Measurements from ENCODE around the gene NBAS. TPM values are rescaled to one million over a fixed set of nuclear protein-coding genes. Genes with fewer than 3 reads are reported as not detected.
"Not testable (repeated sequence)": the region's sequence is repeated elsewhere in the genome, so short reads cannot be mapped to it uniquely, and the experiment has no call there.

NBAS gene
- total RNA-seq, 2 experiments from 2014 or later = 30.5 to 31.1 TPM

DNA sequence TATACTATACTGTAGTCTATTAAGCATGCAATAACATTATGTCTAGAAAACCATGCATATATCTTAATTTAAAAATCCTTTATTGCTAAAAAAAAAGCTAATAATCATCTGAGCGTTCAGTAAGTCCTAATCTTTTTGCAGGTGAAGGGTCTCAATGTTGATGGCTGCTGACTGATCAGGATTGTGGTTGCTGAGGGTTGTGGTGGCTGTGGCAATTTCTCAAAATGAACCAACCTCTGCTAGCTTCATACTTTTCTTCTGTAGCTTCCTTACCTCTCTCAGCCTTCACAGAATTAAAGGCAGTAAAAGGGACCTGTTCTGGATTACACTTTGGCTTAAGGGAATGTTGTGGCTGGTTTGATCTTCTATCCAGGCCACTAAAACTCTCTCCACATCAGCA, 235.8 kb downstream of the NBAS start:
- peak; percentile 26 for DNase-seq

DNA sequence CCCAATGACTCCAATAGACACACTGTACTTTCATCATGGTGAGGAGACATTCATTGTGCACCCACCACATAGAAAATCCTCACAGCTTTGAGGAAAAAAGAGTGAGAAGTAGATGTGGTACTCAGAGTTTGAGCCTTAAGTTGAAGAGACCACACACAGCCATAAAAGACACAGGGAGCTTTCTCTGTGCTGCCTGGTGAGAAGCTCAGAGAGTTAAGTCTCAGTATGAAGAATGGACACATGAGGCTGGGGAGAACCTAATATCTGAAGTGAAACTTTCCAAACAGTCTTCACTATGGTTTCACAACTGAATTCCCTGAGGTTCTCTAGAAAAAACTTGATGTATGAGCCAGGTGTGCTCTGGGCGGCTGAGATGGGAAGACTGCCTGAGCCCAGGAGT, 237.9 kb downstream of the NBAS start:
- no peak for DNase-seq
- no peak overlapping the region for H3K4me3 Mint-ChIP-seq
- POLR2A ChIA-PET = no interaction called here
- peaks cover 32% of the 10 kb centered on the region for H3K9me3 Mint-ChIP-seq
- H3K4me1 Mint-ChIP-seq = peaks cover 14% of the 10 kb centered on the region
- peaks cover 50% of the 10 kb centered on the region for H3K36me3 Mint-ChIP-seq (ENCODE audit: low read depth)
- H3K27me3 Mint-ChIP-seq = no peaks in the 10 kb centered on the region
- CTCF ChIA-PET = no interaction called here
- H3K27ac Mint-ChIP-seq = no peak overlapping the region

More for the DNA sequence above, 235.8 kb downstream of the NBAS start:
- H3K27ac Mint-ChIP-seq = no peak overlapping the region
- CTCF ChIA-PET = interaction anchor here (1.2 kb wide), 1 partner anchor 14 kb away, joined by 3 read pairs; no protein-coding TSS in a partner anchor
- peaks cover 12% of the 10 kb centered on the region for H3K9me3 Mint-ChIP-seq
- no peak overlapping the region for H3K4me3 Mint-ChIP-seq
- no peaks in the 10 kb centered on the region for H3K27me3 Mint-ChIP-seq
- H3K4me1 Mint-ChIP-seq = peaks cover 12% of the 10 kb centered on the region
- POLR2A ChIA-PET = no interaction called here
- peaks cover 30% of the 10 kb centered on the region for H3K36me3 Mint-ChIP-seq (ENCODE audit: low read depth)

DNA sequence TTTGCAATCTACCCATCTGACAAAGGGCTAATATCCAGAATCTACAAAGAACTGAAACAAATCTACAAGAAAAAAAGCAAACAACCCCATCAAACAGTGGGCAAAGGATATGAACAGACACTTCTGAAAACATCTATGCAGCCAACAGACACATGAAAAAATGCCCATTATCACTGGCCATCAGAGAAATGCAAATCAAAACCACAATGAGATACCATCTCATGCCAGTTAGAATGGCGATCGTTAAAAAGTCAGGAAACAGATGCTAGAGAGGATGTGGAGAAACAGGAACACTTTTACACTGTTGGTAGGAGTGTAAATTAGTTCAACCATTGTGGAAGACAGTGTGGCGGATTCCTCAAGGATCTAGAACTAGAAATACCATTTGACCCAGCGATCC, 239.7 kb downstream of the NBAS start:
- H3K27me3 Mint-ChIP-seq, CTCF ChIA-PET, DNase-seq, H3K4me3 Mint-ChIP-seq, H3K27ac Mint-ChIP-seq, POLR2A ChIA-PET: not testable (repeated sequence)
- Mint-ChIP-seq H3K9me3 (peaks cover 44% of the 10 kb centered on the region), H3K36me3 (ENCODE audit: low read depth) (peaks cover 65% of the 10 kb centered on the region), H3K4me1 (peaks cover 29% of the 10 kb centered on the region)

DNA sequence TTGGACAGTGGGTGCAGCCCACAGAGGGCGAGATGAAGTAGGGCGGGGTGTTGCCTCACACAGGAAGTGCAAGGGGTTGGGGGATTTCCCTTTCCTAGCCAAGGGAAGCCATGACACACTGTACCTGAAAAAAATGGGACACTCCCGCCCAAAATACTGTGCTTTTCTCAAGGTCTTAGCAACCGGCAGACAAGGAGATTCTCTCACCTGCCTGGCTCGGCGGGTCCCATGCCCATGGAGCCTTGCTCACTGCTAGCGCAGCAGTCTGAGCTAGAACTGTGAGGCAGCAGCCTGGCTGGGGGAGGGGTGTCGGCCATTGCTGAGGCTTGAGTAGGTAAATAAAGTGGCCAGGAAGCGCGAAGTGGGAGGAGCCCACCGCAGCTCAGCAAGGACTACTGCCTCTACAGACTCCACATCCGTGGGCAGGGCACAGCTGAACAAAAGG, 244.7 kb downstream of the NBAS start:
- peak overlapping the region; percentile 73 for H3K27ac Mint-ChIP-seq
- peaks cover 67% of the 10 kb centered on the region for H3K4me1 Mint-ChIP-seq
- ChIA-PET CTCF (no interaction called here), POLR2A (no interaction called here)
- no peak overlapping the region for H3K4me3 Mint-ChIP-seq
- peak; percentile 74 for DNase-seq
- H3K27me3 Mint-ChIP-seq = no peaks in the 10 kb centered on the region
- peaks cover 75% of the 10 kb centered on the region for H3K36me3 Mint-ChIP-seq (ENCODE audit: low read depth)
- peaks cover 49% of the 10 kb centered on the region for H3K9me3 Mint-ChIP-seq

DNA sequence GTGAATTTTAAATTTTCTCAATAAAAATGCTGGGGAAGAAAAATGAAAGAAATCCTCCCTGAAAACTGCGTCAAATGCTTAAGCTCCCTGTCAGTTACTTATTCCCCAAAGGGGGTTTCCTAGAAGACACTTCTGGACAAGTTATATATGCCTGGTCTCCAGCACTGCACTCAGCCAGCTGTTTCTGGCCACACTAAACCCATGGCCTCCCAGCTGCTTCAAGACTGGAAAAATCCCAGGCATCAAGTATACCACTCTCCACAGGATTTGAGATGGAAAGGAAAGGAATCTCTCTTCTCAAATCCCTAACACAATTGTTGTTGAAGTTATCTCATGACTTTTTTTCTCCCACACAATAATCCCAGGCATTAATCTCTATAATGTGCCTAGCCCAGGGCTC, 245.7 kb downstream of the NBAS start:
- POLR2A ChIA-PET = no interaction called here
- Mint-ChIP-seq H3K27me3 (no peaks in the 10 kb centered on the region), H3K4me3 (no peak overlapping the region), H3K9me3 (peaks cover 45% of the 10 kb centered on the region), H3K4me1 (peaks cover 75% of the 10 kb centered on the region), H3K36me3 (ENCODE audit: low read depth) (peaks cover 75% of the 10 kb centered on the region), H3K27ac (no peak overlapping the region)
- no peak for DNase-seq
- CTCF ChIA-PET = no interaction called here

DNA sequence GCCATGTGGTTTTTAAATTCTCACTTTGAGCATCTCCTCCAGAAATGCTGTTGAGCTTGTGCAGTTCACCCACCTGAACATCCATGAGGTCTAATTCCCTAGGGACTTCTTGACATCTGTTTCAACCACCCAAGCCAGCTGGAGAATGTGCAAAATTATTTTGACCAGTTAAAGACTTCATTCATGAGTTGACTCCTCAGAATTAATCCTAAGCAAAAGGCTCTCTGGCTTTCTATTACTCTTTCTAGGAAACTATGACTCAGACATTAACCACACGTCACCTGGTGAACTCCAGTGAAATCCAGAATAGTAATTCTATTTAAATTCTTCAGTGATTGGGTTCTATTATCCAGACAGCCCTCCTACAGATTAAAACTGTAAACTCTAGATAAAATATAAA, 247.5 kb downstream of the NBAS start:
- Mint-ChIP-seq H3K9me3 (peaks cover 32% of the 10 kb centered on the region), H3K36me3 (ENCODE audit: low read depth) (peaks cover 71% of the 10 kb centered on the region), H3K4me3 (no peak overlapping the region), H3K4me1 (peaks cover 85% of the 10 kb centered on the region), H3K27me3 (no peaks in the 10 kb centered on the region), H3K27ac (peak overlapping the region; percentile 71)
- CTCF ChIA-PET = no interaction called here
- no peak for DNase-seq
- POLR2A ChIA-PET = interaction anchor here (0.6 to 0.9 kb wide), 2 partner anchors 12 to 248 kb away, joined by 3 read pairs; partner anchors contain the start of gene NBAS

DNA sequence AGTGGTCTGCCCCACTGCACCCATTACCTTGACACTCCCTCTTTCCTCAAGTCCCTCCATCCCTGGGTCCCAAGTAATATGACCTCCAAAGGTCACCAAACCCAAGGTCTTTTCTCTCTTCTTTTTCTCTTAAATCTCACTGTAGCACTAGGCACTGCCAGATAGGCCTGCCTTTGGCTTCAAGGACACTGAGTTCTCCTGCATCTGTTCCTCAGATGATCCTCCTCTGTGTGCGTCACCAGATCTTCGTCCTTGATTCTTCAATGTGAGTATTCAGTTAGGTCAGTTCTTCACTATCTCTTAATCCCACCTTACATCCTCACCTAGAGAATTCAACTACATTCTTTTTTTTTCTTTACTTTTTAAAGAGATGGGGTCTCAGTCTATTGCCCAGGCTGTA, 249.2 kb downstream of the NBAS start:
- no peak for DNase-seq
- Mint-ChIP-seq H3K4me1 (peaks cover 75% of the 10 kb centered on the region), H3K27me3 (no peaks in the 10 kb centered on the region), H3K4me3 (peak overlapping the region; percentile 27), H3K36me3 (ENCODE audit: low read depth) (peaks cover 67% of the 10 kb centered on the region), H3K27ac (peak overlapping the region; percentile 96), H3K9me3 (peaks cover 16% of the 10 kb centered on the region)
- CTCF ChIA-PET = interaction anchor here (1.0 kb wide), 1 partner anchor 13 kb away, joined by 3 read pairs; no protein-coding TSS in a partner anchor
- POLR2A ChIA-PET = interaction anchor here (0.9 to 1.0 kb wide), 2 partner anchors 11 to 185 kb away, joined by 3 to 7 read pairs; no protein-coding TSS in a partner anchor

DNA sequence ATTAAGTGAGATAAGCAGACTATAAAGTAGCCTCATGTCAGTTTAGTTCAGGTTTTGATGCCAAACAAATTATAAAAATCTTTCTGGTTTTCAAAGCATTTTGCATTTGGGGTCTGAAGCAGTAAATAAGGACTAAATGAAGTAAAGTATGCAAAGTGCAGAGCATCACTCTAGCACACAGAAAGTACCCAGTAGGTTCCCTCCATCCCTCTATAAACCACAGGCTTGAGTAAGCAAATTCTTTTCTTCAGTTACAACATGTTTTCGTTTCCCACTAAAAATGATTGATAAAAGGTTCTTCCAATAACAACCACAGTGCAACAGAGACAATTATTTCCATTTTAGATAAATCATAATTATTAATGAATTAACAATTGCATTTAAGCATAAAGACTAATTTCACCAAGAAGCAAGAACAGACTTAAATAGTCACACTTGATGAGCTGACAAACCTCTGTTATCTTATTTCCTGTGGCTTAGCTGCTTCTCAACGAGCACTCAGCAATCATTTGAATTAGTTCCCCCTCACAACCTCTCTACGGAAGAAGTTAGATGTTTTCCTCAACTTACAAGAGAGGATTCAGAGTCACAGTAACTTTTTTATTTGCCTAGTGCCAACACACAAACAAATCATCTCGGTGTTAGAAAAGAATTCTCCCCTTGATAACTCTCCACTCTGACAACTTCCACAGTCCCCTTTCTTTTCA, 249.8 kb downstream of the NBAS start:
- peaks cover 15% of the 10 kb centered on the region for H3K9me3 Mint-ChIP-seq
- no peak for DNase-seq
- peak overlapping the region; percentile 96 for H3K27ac Mint-ChIP-seq
- peaks cover 67% of the 10 kb centered on the region for H3K36me3 Mint-ChIP-seq (ENCODE audit: low read depth)
- CTCF ChIA-PET = interaction anchor here (1.0 kb wide), 1 partner anchor 14 kb away, joined by 3 read pairs; no protein-coding TSS in a partner anchor
- no peaks in the 10 kb centered on the region for H3K27me3 Mint-ChIP-seq
- POLR2A ChIA-PET = interaction anchor here (0.9 to 1.0 kb wide), 2 partner anchors 11 to 185 kb away, joined by 3 to 7 read pairs; no protein-coding TSS in a partner anchor
- peak overlapping the region; percentile 27 for H3K4me3 Mint-ChIP-seq
- H3K4me1 Mint-ChIP-seq = peaks cover 69% of the 10 kb centered on the region

DNA sequence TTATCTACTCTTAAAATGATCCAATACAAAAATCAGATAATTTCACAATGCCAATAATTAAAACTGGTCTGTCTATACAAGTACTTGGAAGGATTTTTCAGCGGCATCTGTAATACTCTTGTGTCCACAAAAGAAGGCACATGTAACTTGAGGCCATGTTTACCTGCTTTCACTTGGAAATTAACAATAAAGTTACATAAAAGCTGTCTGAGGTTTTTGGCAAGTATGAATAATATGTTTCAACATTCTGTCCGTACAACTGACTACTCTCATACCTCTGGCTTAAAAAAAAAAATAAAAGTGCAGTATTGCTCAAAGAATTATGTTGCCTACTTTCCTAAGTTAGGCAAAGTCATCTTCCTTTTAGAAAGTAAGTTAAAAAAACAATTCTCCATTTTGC, 253.6 kb downstream of the NBAS start:
- no peak for DNase-seq
- POLR2A ChIA-PET = no interaction called here
- peaks cover 78% of the 10 kb centered on the region for H3K36me3 Mint-ChIP-seq (ENCODE audit: low read depth)
- no peak overlapping the region for H3K4me3 Mint-ChIP-seq
- H3K27ac Mint-ChIP-seq = no peak overlapping the region
- peaks cover 52% of the 10 kb centered on the region for H3K4me1 Mint-ChIP-seq
- H3K27me3 Mint-ChIP-seq = no peaks in the 10 kb centered on the region
- CTCF ChIA-PET = no interaction called here
- H3K9me3 Mint-ChIP-seq = peaks cover 17% of the 10 kb centered on the region

DNA sequence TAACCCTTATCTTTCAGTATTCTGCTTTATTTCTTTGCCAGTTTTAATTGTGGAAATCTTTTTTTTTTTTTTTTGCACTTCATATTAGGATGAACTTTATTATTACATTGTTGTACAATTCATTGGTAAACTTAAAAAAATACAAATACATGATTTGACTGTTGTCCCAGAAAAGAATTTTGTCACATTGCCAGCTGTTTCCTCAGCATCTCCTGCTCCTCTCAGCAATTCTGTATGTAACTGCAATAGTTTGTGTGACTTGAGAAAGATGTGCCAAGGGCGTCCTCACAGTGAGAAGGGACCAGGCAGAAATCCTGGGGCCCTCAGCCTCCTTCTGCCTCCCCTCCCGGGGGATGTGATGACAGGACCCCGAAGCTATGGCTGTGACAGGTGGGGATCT, 254.4 kb downstream of the NBAS start:
- CTCF ChIA-PET = no interaction called here
- Mint-ChIP-seq H3K27ac (no peak overlapping the region), H3K36me3 (ENCODE audit: low read depth) (peaks cover 82% of the 10 kb centered on the region), H3K4me3 (no peak overlapping the region), H3K9me3 (peaks cover 17% of the 10 kb centered on the region), H3K4me1 (peaks cover 51% of the 10 kb centered on the region), H3K27me3 (no peaks in the 10 kb centered on the region)
- no peak for DNase-seq
- POLR2A ChIA-PET = no interaction called here

DNA sequence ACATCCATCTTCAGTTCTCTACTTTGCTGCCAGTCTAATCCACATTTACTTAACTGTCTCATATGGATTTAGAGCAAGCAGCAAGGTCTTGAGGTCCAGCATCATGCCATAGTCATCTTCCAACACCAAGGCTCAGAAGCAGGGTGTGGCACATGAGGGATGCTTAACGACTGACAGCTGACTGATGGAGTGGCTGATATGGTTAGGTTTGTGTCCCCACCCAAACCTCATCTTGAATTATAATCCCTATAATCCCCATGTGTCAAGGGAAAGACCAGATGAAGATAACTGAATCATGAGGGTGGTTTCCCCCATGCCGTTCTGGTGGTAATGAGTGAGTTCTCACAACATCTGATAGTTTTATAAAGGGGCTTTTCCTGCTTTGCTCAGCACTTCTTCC, 257.3 kb downstream of the NBAS start:
- Mint-ChIP-seq H3K4me3 (no peak overlapping the region), H3K27ac (no peak overlapping the region), H3K4me1 (peaks cover 41% of the 10 kb centered on the region), H3K9me3 (peaks cover 14% of the 10 kb centered on the region), H3K27me3 (no peaks in the 10 kb centered on the region), H3K36me3 (ENCODE audit: low read depth) (peaks cover 73% of the 10 kb centered on the region)
- POLR2A ChIA-PET = no interaction called here
- CTCF ChIA-PET = no interaction called here
- DNase-seq = no peak

DNA sequence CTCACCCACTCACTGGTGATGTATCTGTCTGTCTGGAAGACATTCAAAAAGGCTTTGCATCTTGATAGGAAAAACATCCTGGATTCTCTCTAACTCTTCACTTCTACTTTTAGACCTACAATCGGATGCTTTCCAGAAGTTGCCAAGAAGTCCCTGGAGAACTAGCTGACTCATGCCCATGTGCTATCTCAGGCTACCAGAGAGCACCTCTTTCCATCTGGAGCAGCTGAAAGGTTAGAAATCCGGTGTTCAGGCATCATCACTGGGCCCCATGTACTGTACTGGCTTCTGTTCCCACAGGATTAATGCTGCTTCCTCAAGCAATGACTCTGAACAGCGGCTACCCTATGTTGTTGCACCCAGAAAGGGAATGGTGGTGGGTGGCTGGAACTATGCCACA, 259.0 kb downstream of the NBAS start:
- Mint-ChIP-seq H3K4me3 (no peak overlapping the region), H3K4me1 (peaks cover 43% of the 10 kb centered on the region), H3K36me3 (ENCODE audit: low read depth) (peaks cover 74% of the 10 kb centered on the region), H3K27ac (no peak overlapping the region), H3K9me3 (peaks cover 14% of the 10 kb centered on the region), H3K27me3 (no peaks in the 10 kb centered on the region)
- POLR2A ChIA-PET = interaction anchor here (1.0 kb wide), 1 partner anchor 11 kb away, joined by 3 read pairs; no protein-coding TSS in a partner anchor
- CTCF ChIA-PET = no interaction called here
- DNase-seq = no peak

DNA sequence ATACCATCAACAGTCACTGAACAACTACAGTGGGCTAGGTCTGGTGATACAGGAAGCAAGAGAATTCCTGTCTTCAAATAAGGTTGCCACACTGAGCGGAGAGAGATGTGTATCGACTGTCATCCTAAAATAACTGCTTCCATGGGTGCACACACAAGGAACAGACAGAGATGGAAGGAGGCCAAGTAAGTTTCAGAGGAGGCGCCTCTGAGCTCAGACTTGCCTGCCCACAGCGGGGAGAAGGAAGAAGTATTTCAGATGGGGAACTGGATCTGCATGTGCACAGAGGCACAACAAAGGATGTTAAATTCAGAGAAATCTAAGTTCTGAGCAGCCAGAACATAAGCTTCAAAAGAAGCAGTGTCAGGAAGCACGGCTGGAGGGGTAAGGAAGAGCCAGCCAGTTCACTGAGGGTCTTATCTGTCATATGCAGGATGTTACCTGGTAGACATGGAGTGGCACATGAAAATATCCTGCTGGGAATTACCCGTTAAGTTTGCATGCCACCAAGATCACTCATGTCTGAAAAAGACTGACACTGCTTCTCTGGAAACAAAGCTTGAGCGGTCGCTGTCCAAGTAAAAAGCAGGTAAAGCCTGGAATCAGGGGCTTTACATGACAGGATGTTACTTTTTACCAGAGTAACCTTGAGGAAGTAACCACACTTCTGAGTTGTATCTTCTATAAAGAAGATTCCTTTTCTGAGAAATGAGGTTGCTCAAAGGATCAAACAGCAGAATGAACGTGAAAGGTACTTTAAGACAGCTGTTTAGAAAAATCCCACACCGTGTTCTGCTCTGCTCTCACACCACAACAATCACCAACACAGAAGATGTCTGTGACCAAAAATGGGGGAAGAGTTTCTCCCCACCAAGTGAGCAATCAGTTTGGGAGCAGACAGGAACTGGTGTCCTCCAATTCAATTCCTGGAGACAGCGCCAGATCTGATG, 260.2 kb downstream of the NBAS start:
- CTCF ChIA-PET = interaction anchor here (0.7 kb wide), 1 partner anchor 261 kb away, joined by 4 read pairs; no protein-coding TSS in a partner anchor
- H3K27me3 Mint-ChIP-seq = no peaks in the 10 kb centered on the region
- H3K4me3 Mint-ChIP-seq = no peak overlapping the region
- H3K4me1 Mint-ChIP-seq = peaks cover 43% of the 10 kb centered on the region
- H3K9me3 Mint-ChIP-seq = peaks cover 14% of the 10 kb centered on the region
- POLR2A ChIA-PET = interaction anchor here (1.0 to 2.1 kb wide), 3 partner anchors 9 to 12 kb away, joined by 3 to 7 read pairs (median 4); no protein-coding TSS in a partner anchor
- H3K36me3 Mint-ChIP-seq (ENCODE audit: low read depth) = peaks cover 69% of the 10 kb centered on the region
- H3K27ac Mint-ChIP-seq = peak overlapping the region; percentile 15
- DNase-seq = no peak
